HepG2 (cell line): ENCODE results near the gene HDHD3. TPM values are rescaled to one million over a fixed set of nuclear protein-coding genes. Genes with fewer than 3 reads are reported as not detected.
A peak's percentile ranks its signal among the peaks of the same experiment; 100 is the strongest.
"Not testable (repeated sequence)": the region's sequence is repeated elsewhere in the genome, so short reads cannot be mapped to it uniquely, and the experiment has no call there.

Source experiments
- ARID5B ChIP-seq: IDR thresholded peaks from 2 replicates; pipeline ENCODE4 v1.4.0; 2020; ENCODE audit warnings: mild to moderate bottlenecking, missing genetic modification reagents
- CREB1 ChIP-seq, 2 experiments: fragments of 450-650 bp in 1 of 2; IDR thresholded peaks; 2 replicates each; pipeline ENCODE4 v1.6.1; 2016 to 2017; ENCODE audit warnings: control low read depth in 1 of 2, mild to moderate bottlenecking in 1 of 2, missing compliant biosample characterization in 1 of 2, missing genetic modification characterization in 1 of 2
- ERF ChIP-seq: IDR thresholded peaks from 2 replicates; pipeline ENCODE4 v1.6.1; 2018; ENCODE audit warnings: missing biosample characterization, missing genetic modification reagents
- KDM6A ChIP-seq: IDR thresholded peaks from 2 replicates; pipeline ENCODE4 v1.6.1; 2016; ENCODE audit warnings: low read depth
- KLF16 ChIP-seq, 2 experiments: sonication (generic) in 1 of 2; formaldehyde crosslinking in 1 of 2; IDR thresholded peaks; 2 replicates each; pipeline versions ENCODE4 v1.6.1 to v1.8.0; 2016 to 2023; ENCODE audit warnings: missing genetic modification reagents in 2 of 2, missing compliant biosample characterization in 1 of 2
- MXD4 ChIP-seq: IDR thresholded peaks from 2 replicates; pipeline ENCODE4 v1.6.1; 2016; ENCODE audit warnings: mild to moderate bottlenecking, missing biosample characterization, missing genetic modification reagents
- NR2C2 ChIP-seq: sonication (generic); formaldehyde crosslinking; IDR thresholded peaks from 2 replicates; pipeline ENCODE4 v1.4.0; 2020; ENCODE audit warnings: missing genetic modification reagents, mild to moderate bottlenecking, moderate library complexity, borderline replicate concordance
- RXRB ChIP-seq: IDR thresholded peaks from 2 replicates; pipeline ENCODE4 v1.6.1; 2016; ENCODE audit warnings: borderline replicate concordance, missing genetic modification reagents, missing compliant biosample characterization
- SAP130 ChIP-seq: IDR thresholded peaks from 2 replicates; pipeline ENCODE4 v1.6.1; 2016; ENCODE audit warnings: low read depth
- SOX13 ChIP-seq, 3 experiments: fragments of 450-650 bp in 1 of 3; sonication (generic) in 1 of 3; formaldehyde crosslinking in 1 of 3; IDR thresholded peaks in 2 of 3; conservative IDR thresholded peaks in 1 of 3; 2 replicates each; pipeline versions ENCODE4 v1.5.0 to v1.6.1; 2016 to 2020; ENCODE audit warnings: antibody characterized with exemption in 1 of 3, mild to moderate bottlenecking in 1 of 3, missing compliant biosample characterization in 1 of 3, missing genetic modification reagents in 1 of 3, moderate library complexity in 1 of 3
- SOX5 ChIP-seq: IDR thresholded peaks from 2 replicates; pipeline ENCODE4 v1.6.1; 2016; ENCODE audit warnings: borderline replicate concordance
- THAP11 ChIP-seq: IDR thresholded peaks from 2 replicates; pipeline ENCODE4 v1.6.1; 2016; ENCODE audit warnings: missing biosample characterization, missing genetic modification reagents
- ZNF12 ChIP-seq: sonication (generic); formaldehyde crosslinking; IDR thresholded peaks from 2 replicates; pipeline ENCODE4 v1.5.0; 2020; ENCODE audit warnings: missing genetic modification reagents
- ZNF687 ChIP-seq: sonication (generic); formaldehyde crosslinking; IDR thresholded peaks from 2 replicates; pipeline ENCODE4 v1.5.1; 2020; ENCODE audit warnings: mild to moderate bottlenecking, missing genetic modification reagents, moderate library complexity
- polyA plus RNA-seq, 8 experiments: library from polyadenylated mRNA; depleted of rRNA in 3 of 8; stranded (reverse) in 7 of 8; unstranded in 1 of 8; fragments of >200 nt; fragmentation: Illumina TruSeq in 4 of 8; extraction: Trizol in 4 of 8; gene quantifications; 2 replicates each; pipeline versions ENCODE4 v1.2.1 to v1.2.3, GENCODE V29; 2011 to 2016; ENCODE audit warnings: low read depth in 4 of 8, missing spikeins in 1 of 8, mixed read lengths in 1 of 8; ENCODE audit not compliant: insufficient read depth in 1 of 8
- total RNA-seq, 5 experiments: library from RNA; depleted of rRNA; stranded (reverse); fragments of >200 nt; fragmentation: Illumina TruSeq; extraction: Trizol; gene quantifications; 2 replicates each; pipeline ENCODE4 v1.2.3, GENCODE V29; 2016; ENCODE audit warnings: low read depth in 1 of 5
- TF ChIP-seq, protein P1 (sequence below): IDR thresholded peaks from 2 replicates; pipeline ENCODE4 v1.6.1; 2016; ENCODE audit warnings: low read depth, borderline replicate concordance
- TF ChIP-seq, protein P2 (sequence below): sonication (generic); formaldehyde crosslinking; IDR thresholded peaks from 2 replicates; pipeline ENCODE4 v1.4.0; 2020; ENCODE audit warnings: missing genetic modification reagents
- TF ChIP-seq, protein P3 (sequence below): IDR thresholded peaks from 2 replicates; pipeline ENCODE4 v1.6.1; 2012; ENCODE audit warnings: inconsistent platforms

HDHD3 gene
- total and polyA plus RNA-seq, 2 of the 13 experiments (the other 11 are each of a cell fraction or from before 2014, with no cell fraction given), result 23.1 to 38.5 TPM

DNA sequence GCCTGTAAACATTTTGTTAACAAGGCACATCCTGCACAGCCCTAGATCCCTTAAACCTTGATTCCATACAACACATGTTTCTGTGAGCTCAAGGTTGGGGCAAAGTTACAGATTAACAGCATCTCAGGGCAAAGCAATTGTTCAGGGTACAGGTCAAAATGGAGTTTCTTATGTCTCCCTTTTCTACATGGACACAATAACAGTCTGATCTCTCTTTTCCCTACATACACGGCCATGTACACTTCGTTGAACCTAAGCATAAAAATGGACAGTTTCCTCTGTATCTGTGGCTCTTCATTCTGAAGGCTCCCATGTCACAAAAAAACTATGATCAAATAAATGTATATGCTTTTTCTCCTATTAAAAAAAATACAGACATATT lies 3.0 kb upstream of the HDHD3 start (continued):
- TF ChIP-seq ZNF687 (CRISPR knock-in tag) (peak; percentile 27; the same call in 1 of the 2 replicates), RXRB (peak; percentile 38; the same call in 1 of the 2 replicates), SOX5 (CRISPR knock-in tag) (peak; percentile 36; the same call in 1 of the 2 replicates), ERF (CRISPR knock-in tag) (0 out of 2 replicates have a peak, but pooled peaks have one; percentile 27), THAP11 (0 out of 2 replicates have a peak, but pooled peaks have one; percentile 17), NR2C2 (CRISPR knock-in tag) (peak; percentile 24; the same call in 1 of the 2 replicates), MXD4 (CRISPR knock-in tag) (0 out of 2 replicates have a peak, but pooled peaks have one; percentile 35), SOX13 (CRISPR knock-in tag; conservative IDR thresholded peaks at IDR 0.05 in 1 of 2, IDR thresholded peaks at IDR 0.05 in 1 of 2) (peak in 1 of 2 experiments; percentile 35; a peak in 1 of 4 replicates), SAP130 (peak; percentile 38; the same call in 1 of the 2 replicates), KDM6A (CRISPR knock-in tag) (peak; percentile 36; the same call in 1 of the 2 replicates), CREB1 (CRISPR knock-in tag; IDR thresholded peaks at IDR 0.05) (0 out of 2 replicates have a peak, but pooled peaks have one; percentile 24), ARID5B (0 out of 2 replicates have a peak, but pooled peaks have one; percentile 36), ZNF12 (0 out of 2 replicates have a peak, but pooled peaks have one; percentile 18), KLF16 (CRISPR knock-in tag; IDR thresholded peaks at IDR 0.05) (0 out of 4 replicates have a peak, but pooled peaks of 1 of the 2 experiments have one; percentile 21)
- TF ChIP-seq, protein P1, sequence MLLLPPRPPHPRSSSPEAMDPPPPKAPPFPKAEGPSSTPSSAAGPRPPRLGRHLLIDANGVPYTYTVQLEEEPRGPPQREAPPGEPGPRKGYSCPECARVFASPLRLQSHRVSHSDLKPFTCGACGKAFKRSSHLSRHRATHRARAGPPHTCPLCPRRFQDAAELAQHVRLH, result 0 out of 2 replicates have a peak, but pooled peaks have one; percentile 5
- TF ChIP-seq, protein P2, sequence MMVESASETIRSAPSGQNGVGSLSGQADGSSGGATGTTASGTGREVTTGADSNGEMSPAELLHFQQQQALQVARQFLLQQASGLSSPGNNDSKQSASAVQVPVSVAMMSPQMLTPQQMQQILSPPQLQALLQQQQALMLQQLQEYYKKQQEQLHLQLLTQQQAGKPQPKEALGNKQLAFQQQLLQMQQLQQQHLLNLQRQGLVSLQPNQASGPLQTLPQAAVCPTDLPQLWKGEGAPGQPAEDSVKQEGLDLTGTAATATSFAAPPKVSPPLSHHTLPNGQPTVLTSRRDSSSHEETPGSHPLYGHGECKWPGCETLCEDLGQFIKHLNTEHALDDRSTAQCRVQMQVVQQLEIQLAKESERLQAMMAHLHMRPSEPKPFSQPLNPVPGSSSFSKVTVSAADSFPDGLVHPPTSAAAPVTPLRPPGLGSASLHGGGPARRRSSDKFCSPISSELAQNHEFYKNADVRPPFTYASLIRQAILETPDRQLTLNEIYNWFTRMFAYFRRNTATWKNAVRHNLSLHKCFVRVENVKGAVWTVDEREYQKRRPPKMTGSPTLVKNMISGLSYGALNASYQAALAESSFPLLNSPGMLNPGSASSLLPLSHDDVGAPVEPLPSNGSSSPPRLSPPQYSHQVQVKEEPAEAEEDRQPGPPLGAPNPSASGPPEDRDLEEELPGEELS, result 0 out of 2 replicates have a peak, but pooled peaks have one; percentile 23
- TF ChIP-seq SOX13, CREB1 (IDR thresholded peaks at IDR 0.05): not testable (repeated sequence)
- TF ChIP-seq, protein P3, sequence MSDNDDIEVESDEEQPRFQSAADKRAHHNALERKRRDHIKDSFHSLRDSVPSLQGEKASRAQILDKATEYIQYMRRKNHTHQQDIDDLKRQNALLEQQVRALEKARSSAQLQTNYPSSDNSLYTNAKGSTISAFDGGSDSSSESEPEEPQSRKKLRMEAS, result peak; percentile 27; the same call in 1 of the 2 replicates
